Muscle of leg (tissue), 11 donors: ENCODE data around the gene SHISA4. TPM values are rescaled to one million over a fixed set of nuclear protein-coding genes. Genes with fewer than 3 reads are reported as not detected.

ENCODE experiments used
- DNase-seq: peaks from one replicate; pipeline ENCODE4 v3.0.0; 2013
- H3K27ac ChIP-seq: one replicate; pipeline ENCODE4 v1.5.1; 2013; ENCODE audit warnings: mild to moderate bottlenecking, low read length, control low read depth
- H3K27me3 ChIP-seq: one replicate; pipeline ENCODE4 v1.6.1; 2013; ENCODE audit warnings: low read length; ENCODE audit not compliant: control insufficient read depth, insufficient read depth
- H3K36me3 ChIP-seq: one replicate; pipeline ENCODE4 v1.6.1; 2013; ENCODE audit warnings: low read length; ENCODE audit not compliant: control insufficient read depth, insufficient read depth
- H3K4me1 ChIP-seq: one replicate; pipeline ENCODE4 v1.6.1; 2013; ENCODE audit warnings: low read length; ENCODE audit not compliant: control insufficient read depth, insufficient read depth
- H3K4me3 ChIP-seq: one replicate; pipeline ENCODE4 v1.5.1; 2013; ENCODE audit warnings: low read length, control low read depth
- H3K9me3 ChIP-seq: replicated peaks from 2 replicates; pipeline ENCODE4 v1.6.1; 2013; ENCODE audit warnings: low read depth, low read length; ENCODE audit not compliant: control insufficient read depth
- WGBS: methylation state at CpG from one replicate; pipeline ENCODE4 v1.1.5; 2013; ENCODE audit warnings: missing lambda C conversion rate; ENCODE audit not compliant: insufficient coverage; 5-methylcytosine and 5-hydroxymethylcytosine counted together
- polyA plus RNA-seq, 8 donors: library from polyadenylated mRNA; unstranded; fragments of 120-200 nt; gene quantifications; one replicate each; pipeline versions ENCODE4 v1.2.1 to v1.2.3, GENCODE V29; 2013; ENCODE audit warnings: inconsistent platforms in 1 of 8, low replicate concordance in 1 of 8; ENCODE audit not compliant: insufficient read length in 8 of 8, insufficient read depth in 1 of 8
- total RNA-seq: library from RNA; stranded (reverse); fragments of 120-200 nt; gene quantifications from one replicate; pipeline ENCODE4 v1.2.4, GENCODE V29; 2013

Gene SHISA4
- total and polyA plus RNA-seq, 9 donors, result 41.5 to 91.9 (median 71.6) TPM

- no peak overlapping the region for H3K4me3 ChIP-seq
- H3K36me3 ChIP-seq, result no peaks in the 10 kb centered on the region
- WGBS, result 80% methylated on average over 3 of the region's 6 CpGs
- peak overlapping the region; percentile 69 for H3K27ac ChIP-seq
- H3K9me3 ChIP-seq, result no peaks in the 10 kb centered on the region
- no peaks in the 10 kb centered on the region for H3K27me3 ChIP-seq
- H3K4me1 ChIP-seq, result peaks cover 38% of the 10 kb centered on the region
- DNase-seq, result no peak
These were observed 16.7 kb downstream of the SHISA4 start for GRCh38 chr1:201905234-201905890.

DNA sequence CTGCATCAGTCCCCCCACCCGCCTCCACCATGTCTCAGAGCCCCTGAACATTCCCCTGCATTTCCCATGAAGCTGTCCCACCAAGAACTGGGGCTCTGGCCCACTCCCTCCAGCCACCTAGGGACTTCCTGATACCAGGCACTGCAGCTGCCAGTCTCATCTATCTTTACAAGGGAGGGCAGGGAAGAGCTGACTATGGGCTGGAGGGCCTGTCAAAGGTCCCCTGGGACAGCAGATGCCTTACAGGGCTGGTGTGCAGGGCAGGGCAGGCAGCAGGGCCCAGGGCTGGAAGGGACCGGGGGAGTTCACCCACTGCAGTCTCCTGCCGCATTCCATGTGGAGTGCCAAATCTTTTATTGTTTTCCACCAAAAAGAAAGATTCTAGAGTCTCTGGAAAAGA lies 17.6 kb downstream of the SHISA4 start:
- Histone ChIP-seq H3K27ac (peak overlapping the region; percentile 67), H3K4me1 (peaks cover 38% of the 10 kb centered on the region)
- WGBS, result 100% methylated on average over 1 of the region's 3 CpGs

GRCh38 chr1:201907621-201908020 lies 18.9 kb downstream of the SHISA4 start:
- Histone ChIP-seq H3K4me3 (no peak overlapping the region), H3K9me3 (no peaks in the 10 kb centered on the region), H3K4me1 (peaks cover 38% of the 10 kb centered on the region), H3K36me3 (no peaks in the 10 kb centered on the region), H3K27ac (no peak overlapping the region), H3K27me3 (no peaks in the 10 kb centered on the region)
- WGBS, result 90% methylated on average over 3 of the region's 6 CpGs
- DNase-seq, result no peak

More for the DNA sequence above, 17.6 kb downstream of the SHISA4 start:
- Histone ChIP-seq H3K4me3 (no peak overlapping the region), H3K9me3 (no peaks in the 10 kb centered on the region), H3K27me3 (no peaks in the 10 kb centered on the region), H3K36me3 (no peaks in the 10 kb centered on the region)
- no peak for DNase-seq

GRCh38 chr1:201911826-201912571 lies 23.3 kb downstream of the SHISA4 start:
- WGBS, result 36% methylated on average over 3 of the region's 4 CpGs
- H3K27me3 ChIP-seq, result no peaks in the 10 kb centered on the region
- H3K9me3 ChIP-seq, result no peaks in the 10 kb centered on the region
- H3K4me3 ChIP-seq, result no peak overlapping the region
- no peaks in the 10 kb centered on the region for H3K36me3 ChIP-seq
- no peak overlapping the region for H3K27ac ChIP-seq
- DNase-seq, result no peak
- H3K4me1 ChIP-seq, result peaks cover 8% of the 10 kb centered on the region

- no peak overlapping the region for H3K27ac ChIP-seq
These were observed 24.1 kb downstream of the SHISA4 start for GRCh38 chr1:201912832-201913231.

GRCh38 chr1:201914456-201915235 lies 25.9 kb downstream of the SHISA4 start:
- H3K4me1 ChIP-seq, result peaks cover 14% of the 10 kb centered on the region

More at GRCh38 chr1:201912832-201913231, 24.1 kb downstream of the SHISA4 start:
- WGBS, result no CpG with 5 or more reads among the region's 5 CpGs
- H3K27me3 ChIP-seq, result no peaks in the 10 kb centered on the region
- no peak overlapping the region for H3K4me3 ChIP-seq
- H3K4me1 ChIP-seq, result peaks cover 12% of the 10 kb centered on the region
- no peak for DNase-seq
- H3K36me3 ChIP-seq, result no peaks in the 10 kb centered on the region
- H3K9me3 ChIP-seq, result no peaks in the 10 kb centered on the region

GRCh38 chr1:201916649-201917249 lies 28.1 kb downstream of the SHISA4 start:
- Histone ChIP-seq H3K27ac (no peak overlapping the region), H3K4me3 (no peak overlapping the region), H3K9me3 (no peaks in the 10 kb centered on the region), H3K27me3 (no peaks in the 10 kb centered on the region), H3K4me1 (peaks cover 14% of the 10 kb centered on the region), H3K36me3 (no peaks in the 10 kb centered on the region)
- WGBS, result 26% methylated on average over 11 of the region's 11 CpGs
- DNase-seq, result peak; percentile 46

More at GRCh38 chr1:201914456-201915235, 25.9 kb downstream of the SHISA4 start:
- Histone ChIP-seq H3K36me3 (no peaks in the 10 kb centered on the region), H3K27ac (no peak overlapping the region), H3K27me3 (no peaks in the 10 kb centered on the region), H3K4me3 (no peak overlapping the region), H3K9me3 (no peaks in the 10 kb centered on the region)
- DNase-seq, result no peak
- WGBS, result 75% methylated on average over 12 of the region's 14 CpGs

DNA sequence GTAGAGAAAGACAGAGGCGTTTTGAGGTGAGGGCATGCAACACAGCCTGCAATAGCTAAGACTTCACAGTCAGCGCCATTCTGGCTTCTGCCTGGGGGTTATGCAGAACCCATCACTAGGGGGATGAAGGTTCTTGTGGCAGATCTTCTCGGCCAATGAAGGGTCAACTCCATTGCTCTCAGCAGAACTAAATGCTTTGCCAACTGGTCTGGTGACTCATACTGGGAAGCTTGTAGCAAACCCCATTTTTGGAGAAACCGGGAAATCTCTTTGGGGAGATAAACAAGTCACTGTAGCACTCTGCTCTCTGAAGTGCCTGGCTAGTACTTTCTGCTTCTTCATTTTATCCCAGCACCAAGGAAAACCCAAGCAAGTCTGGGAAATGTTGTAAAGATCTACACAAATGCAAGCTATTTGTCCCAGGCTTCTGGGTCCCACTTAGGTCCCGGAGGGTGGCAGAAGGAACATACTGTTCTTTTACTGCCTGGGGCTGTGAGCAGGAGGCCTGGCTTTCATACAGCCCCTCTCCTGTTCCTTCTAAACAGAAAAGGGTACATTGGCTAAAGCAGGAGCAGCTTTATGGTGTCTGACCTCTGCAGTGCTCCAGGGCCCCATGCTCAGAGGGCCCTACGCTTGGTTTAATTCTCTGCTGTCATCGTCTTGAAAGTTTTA lies 28.8 kb downstream of the SHISA4 start:
- H3K36me3 ChIP-seq, result no peaks in the 10 kb centered on the region
- H3K27ac ChIP-seq, result no peak overlapping the region
- H3K4me1 ChIP-seq, result peaks cover 14% of the 10 kb centered on the region
- DNase-seq, result no peak
- H3K9me3 ChIP-seq, result no peaks in the 10 kb centered on the region
- no peak overlapping the region for H3K4me3 ChIP-seq
- no peaks in the 10 kb centered on the region for H3K27me3 ChIP-seq
- WGBS, result 71% methylated on average over 6 of the region's 7 CpGs

- 64% methylated on average over 3 of the region's 5 CpGs for WGBS
- H3K4me1 ChIP-seq, result peaks cover 14% of the 10 kb centered on the region
- no peaks in the 10 kb centered on the region for H3K9me3 ChIP-seq
- no peak overlapping the region for H3K27ac ChIP-seq
- no peak overlapping the region for H3K4me3 ChIP-seq
- no peaks in the 10 kb centered on the region for H3K36me3 ChIP-seq
- H3K27me3 ChIP-seq, result no peaks in the 10 kb centered on the region
- no peak for DNase-seq
These were observed 29.6 kb downstream of the SHISA4 start for GRCh38 chr1:201918343-201918742.
